OCI-LY7 (cell line): ENCODE data around the gene ADAMTS6. TPM values are rescaled to one million over a fixed set of nuclear protein-coding genes. Genes with fewer than 3 reads are reported as not detected.

Experiments used
- BruUV-seq: library from RNA; stranded (reverse); fragments of 400-500 nt; replicated peaks from 2 replicates; lab custom pipeline; 2021; lab: Mats Ljungman, UMichigan
- CTCF ChIA-PET: fragments of 300-600 bp; sonication (Branson Sonifier 250); formaldehyde crosslinking; loops from one replicate; lab custom pipeline; 2022; ENCODE audit warnings: antibody characterized with exemption; ENCODE audit not compliant: unreplicated experiment; lab: Charles Lee
- POLR2A ChIA-PET: fragments of 300-600 bp; sonication (Branson Sonifier 250); formaldehyde crosslinking; loops from one replicate; lab custom pipeline; 2022; ENCODE audit warnings: antibody characterized with exemption; lab: Charles Lee
- DNase-seq: peaks from one replicate; pipeline ENCODE4 v3.0.0-alpha.2; 2015; ENCODE audit warnings: low spot score
- H2AFZ ChIP-seq: fragments of 200-600 bp; sonication (generic), shearing (Covaris generic); 2 replicates; pipeline ENCODE4 v1.6.1; 2014; ENCODE audit warnings: mild to moderate bottlenecking, antibody characterized with exemption, low read length, moderate library complexity
- H3K27ac ChIP-seq: fragments of 200-600 bp; sonication (generic); 2 replicates; pipeline ENCODE4 v1.5.1; 2014; ENCODE audit warnings: mixed run types, low read depth, mild to moderate bottlenecking, moderate library complexity, low read length, inconsistent platforms; ENCODE audit not compliant: poor library complexity, severe bottlenecking
- H3K36me3 ChIP-seq: fragments of 200-600 bp; sonication (generic); 2 replicates; pipeline ENCODE4 v1.6.1; 2014; ENCODE audit warnings: mild to moderate bottlenecking, antibody characterized with exemption, low read length, moderate library complexity, mixed read lengths; ENCODE audit not compliant: insufficient read depth
- H3K4me1 ChIP-seq: fragments of 200-600 bp; sonication (generic); 2 replicates; pipeline ENCODE4 v1.5.1; 2014; ENCODE audit warnings: mild to moderate bottlenecking, low read length; ENCODE audit not compliant: insufficient read depth, poor library complexity, severe bottlenecking
- H3K4me2 ChIP-seq: fragments of 200-600 bp; sonication (generic); 2 replicates; pipeline ENCODE4 v1.6.1; 2014; ENCODE audit warnings: mild to moderate bottlenecking, low read length
- H3K4me3 ChIP-seq: fragments of 200-600 bp; sonication (generic); 2 replicates; pipeline ENCODE4 v1.5.1; 2014; ENCODE audit warnings: mild to moderate bottlenecking, low read depth, low read length; ENCODE audit not compliant: poor library complexity, severe bottlenecking
- H3K79me2 ChIP-seq: fragments of 200-600 bp; sonication (generic); 2 replicates; pipeline ENCODE4 v1.6.1; 2016; ENCODE audit warnings: low read depth, mild to moderate bottlenecking, low read length, moderate library complexity, mixed read lengths; ENCODE audit not compliant: insufficient read depth
- H3K9me2 ChIP-seq: fragments of 200-600 bp; sonication (generic); 2 replicates; pipeline ENCODE4 v1.6.1; 2016; ENCODE audit warnings: mild to moderate bottlenecking, low read length, mixed read lengths; ENCODE audit not compliant: insufficient read depth
- H3K9me3 ChIP-seq: fragments of 200-600 bp; sonication (generic); 2 replicates; pipeline ENCODE4 v1.6.1; 2014; ENCODE audit warnings: mild to moderate bottlenecking, mixed run types, low read length, mixed read lengths
- H4K20me1 ChIP-seq: fragments of 200-600 bp; sonication (generic); 2 replicates; pipeline ENCODE4 v1.6.1; 2014; ENCODE audit warnings: mild to moderate bottlenecking, antibody characterized with exemption, low read length, moderate library complexity, mixed read lengths; ENCODE audit not compliant: insufficient read depth
- EZH2phosphoT487 ChIP-seq: fragments of 200-600 bp; sonication (generic); IDR thresholded peaks from 2 replicates; pipeline ENCODE4 v1.6.1; 2018; ENCODE audit warnings: low read depth, borderline replicate concordance, mild to moderate bottlenecking, mixed run types, antibody characterized with exemption, low read length, moderate library complexity, mixed read lengths
- intact Hi-C: fragments of 100-400 bp; cut with micrococcal nuclease; formaldehyde crosslinking; loops from one replicate; pipeline ENCODE4 v1.10.0; 2022; ENCODE audit not compliant: unreplicated experiment
- total RNA-seq, 2 experiments: library from RNA; depleted of rRNA in 1 of 2; stranded (reverse); fragments of >200 nt in 1 of 2; shearing (Covaris generic) in 1 of 2; gene quantifications; 2 replicates each; pipeline ENCODE4 v1.2.3, GENCODE V29; 2014 to 2022
- TF ChIP-seq, protein P1 (sequence below): fragments of 200-600 bp; sonication (generic); conservative IDR thresholded peaks from 2 replicates; pipeline ENCODE4 v1.5.1; 2014; ENCODE audit warnings: mild to moderate bottlenecking, antibody characterized with exemption, low read length, moderate library complexity, mixed read lengths

ADAMTS6 gene
- total RNA-seq, 2 experiments from 2014 or later = 13.9 to 18.1 TPM

GRCh38 chr5:65156933-65157332, 324.8 kb downstream of the ADAMTS6 start:
- no peak for DNase-seq
- Histone ChIP-seq H3K4me3 (no peak overlapping the region), H3K27ac (no peak overlapping the region), H3K4me2 (no peak overlapping the region), H3K9me3 (no peaks in the 10 kb centered on the region), H3K9me2 (no peaks in the 10 kb centered on the region), H4K20me1 (no peaks in the 10 kb centered on the region), H3K36me3 (no peaks in the 10 kb centered on the region), H3K4me1 (no peaks in the 10 kb centered on the region), H3K79me2 (no peaks in the 10 kb centered on the region), H2AFZ (no peak overlapping the region)
- ChIA-PET CTCF (no interaction called here), POLR2A (interaction anchor here (0.7 kb wide), 1 partner anchor 140 kb away, joined by 3 read pairs; no protein-coding TSS in a partner anchor)
- no TSS peak for BruUV-seq
- intact Hi-C loops = no loop called here
- TF ChIP-seq EZH2phosphoT487 = no peak
- TF ChIP-seq, protein P1, sequence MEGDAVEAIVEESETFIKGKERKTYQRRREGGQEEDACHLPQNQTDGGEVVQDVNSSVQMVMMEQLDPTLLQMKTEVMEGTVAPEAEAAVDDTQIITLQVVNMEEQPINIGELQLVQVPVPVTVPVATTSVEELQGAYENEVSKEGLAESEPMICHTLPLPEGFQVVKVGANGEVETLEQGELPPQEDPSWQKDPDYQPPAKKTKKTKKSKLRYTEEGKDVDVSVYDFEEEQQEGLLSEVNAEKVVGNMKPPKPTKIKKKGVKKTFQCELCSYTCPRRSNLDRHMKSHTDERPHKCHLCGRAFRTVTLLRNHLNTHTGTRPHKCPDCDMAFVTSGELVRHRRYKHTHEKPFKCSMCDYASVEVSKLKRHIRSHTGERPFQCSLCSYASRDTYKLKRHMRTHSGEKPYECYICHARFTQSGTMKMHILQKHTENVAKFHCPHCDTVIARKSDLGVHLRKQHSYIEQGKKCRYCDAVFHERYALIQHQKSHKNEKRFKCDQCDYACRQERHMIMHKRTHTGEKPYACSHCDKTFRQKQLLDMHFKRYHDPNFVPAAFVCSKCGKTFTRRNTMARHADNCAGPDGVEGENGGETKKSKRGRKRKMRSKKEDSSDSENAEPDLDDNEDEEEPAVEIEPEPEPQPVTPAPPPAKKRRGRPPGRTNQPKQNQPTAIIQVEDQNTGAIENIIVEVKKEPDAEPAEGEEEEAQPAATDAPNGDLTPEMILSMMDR = no peak

DNA sequence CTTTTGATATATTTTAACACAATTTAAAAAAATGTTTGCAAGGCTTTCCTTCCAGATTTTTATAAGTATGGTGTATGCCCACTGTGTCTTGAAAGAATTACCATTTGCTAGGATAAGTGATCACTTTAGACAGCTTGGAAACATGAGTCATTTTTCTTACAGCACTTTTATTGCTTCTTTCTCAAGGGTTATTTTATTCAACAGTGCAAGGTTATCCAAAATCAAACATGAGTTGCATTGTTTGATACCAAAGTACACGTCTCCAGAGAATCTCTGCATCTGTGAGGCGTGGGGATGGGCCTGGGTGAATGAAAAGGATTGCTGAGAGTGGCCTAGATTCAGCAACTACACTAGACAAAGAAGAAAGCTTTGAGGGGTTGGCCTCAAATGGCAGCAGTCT, 329.6 kb downstream of the ADAMTS6 start:
- POLR2A ChIA-PET = no interaction called here
- Histone ChIP-seq H3K9me2 (no peaks in the 10 kb centered on the region), H4K20me1 (no peaks in the 10 kb centered on the region), H3K9me3 (no peaks in the 10 kb centered on the region), H2AFZ (no peak overlapping the region), H3K4me2 (no peak overlapping the region), H3K36me3 (no peaks in the 10 kb centered on the region), H3K79me2 (no peaks in the 10 kb centered on the region), H3K4me1 (no peaks in the 10 kb centered on the region), H3K27ac (no peak overlapping the region), H3K4me3 (no peak overlapping the region)
- no peak for TF ChIP-seq EZH2phosphoT487
- TF ChIP-seq, protein P1 = no peak
- CTCF ChIA-PET = no interaction called here
- intact Hi-C loops = no loop called here
- DNase-seq = no peak
- no TSS peak for BruUV-seq

GRCh38 chr5:65151614-65152013, 330.1 kb downstream of the ADAMTS6 start:
- intact Hi-C loops = no loop called here
- no TSS peak for BruUV-seq
- H3K9me2 ChIP-seq = no peaks in the 10 kb centered on the region
- H3K4me2 ChIP-seq = no peak overlapping the region
- ChIA-PET CTCF (no interaction called here), POLR2A (interaction anchor here (0.9 kb wide), 1 partner anchor 309 kb away, joined by 3 read pairs; no protein-coding TSS in a partner anchor)
- H4K20me1 ChIP-seq = no peaks in the 10 kb centered on the region
- no peak overlapping the region for H3K4me3 ChIP-seq
- DNase-seq = no peak
- H3K36me3 ChIP-seq = no peaks in the 10 kb centered on the region
- no peak for TF ChIP-seq EZH2phosphoT487
- TF ChIP-seq, protein P1 = no peak
- H3K79me2 ChIP-seq = no peaks in the 10 kb centered on the region
- H3K9me3 ChIP-seq = no peaks in the 10 kb centered on the region
- H3K4me1 ChIP-seq = no peaks in the 10 kb centered on the region
- H2AFZ ChIP-seq = no peak overlapping the region
- no peak overlapping the region for H3K27ac ChIP-seq
